SK-N-SH (cell line): Measurements from ENCODE around the gene TMEM63C. TPM values are rescaled to one million over a fixed set of nuclear protein-coding genes. Genes with fewer than 3 reads are reported as not detected.

Source experiments
- CTCF ChIA-PET: fragments of 300-600, 350-600 bp; formaldehyde crosslinking; extraction: SDS; loops from one replicate; lab custom pipeline; 2021; lab: Yijun Ruan, JAX
- POLR2A ChIA-PET: fragments of 350-600 bp; sonication (Branson Sonifier 250); formaldehyde crosslinking; extraction: SDS; loops from one replicate; lab custom pipeline; 2020; ENCODE audit warnings: antibody characterized with exemption, inconsistent platforms; lab: Yijun Ruan, JAX
- DNase-seq: peaks from one replicate; pipeline ENCODE4 v3.0.0; 2012
- H2AFZ ChIP-seq: fragments of 200-600 bp; sonication (generic); 2 replicates; pipeline ENCODE4 v1.8.1; 2016; ENCODE audit warnings: antibody characterized with exemption, mild to moderate bottlenecking, low read depth
- H3F3A ChIP-seq: fragments of 200-600 bp; sonication (generic); replicated peaks from 2 replicates; pipeline ENCODE3; 2016; ENCODE audit warnings: antibody characterized with exemption, mild to moderate bottlenecking; ENCODE audit not compliant: insufficient read depth
- H3K27ac ChIP-seq, 2 experiments: fragments of 200-500 bp in 1 of 2; fragments of 200-600 bp in 1 of 2; sonication (Bioruptor generic) in 1 of 2; sonication (generic), shearing (Covaris generic) in 1 of 2; 2 replicates each; pipeline versions ENCODE4 v1.5.1 to v1.6.1; 2014 to 2016; ENCODE audit warnings: low read depth in 2 of 2, inconsistent platforms in 1 of 2, low read length in 1 of 2, mild to moderate bottlenecking in 1 of 2, mixed read lengths in 1 of 2
- H3K27me3 ChIP-seq: fragments of 200-600 bp; sonication (generic), shearing (Covaris generic); 2 replicates; pipeline ENCODE4 v1.6.1; 2016; ENCODE audit warnings: mixed run types; ENCODE audit not compliant: insufficient read depth
- H3K36me3 ChIP-seq, 2 experiments: fragments of 200-500 bp in 1 of 2; fragments of 200-600 bp in 1 of 2; sonication (Bioruptor generic) in 1 of 2; sonication (generic) in 1 of 2; replicated peaks in 1 of 2; 2 replicates each; pipeline versions ENCODE3 to v1.5.1; 2014 to 2016; ENCODE audit warnings: low read length in 1 of 2, mild to moderate bottlenecking in 1 of 2; ENCODE audit not compliant: insufficient read depth in 2 of 2, control insufficient read depth in 1 of 2
- H3K4me1 ChIP-seq, 2 experiments: fragments of 200-500 bp in 1 of 2; fragments of 200-600 bp in 1 of 2; sonication (Bioruptor generic) in 1 of 2; sonication (generic), shearing (Covaris generic) in 1 of 2; 2 replicates each; pipeline versions ENCODE4 v1.5.1 to v1.6.1; 2014 to 2016; ENCODE audit warnings: low read depth in 1 of 2, low read length in 1 of 2, mixed run types in 1 of 2; ENCODE audit not compliant: insufficient read depth in 2 of 2, control insufficient read depth in 1 of 2
- H3K4me2 ChIP-seq: fragments of 200-600 bp; sonication (generic), shearing (Covaris generic); 2 replicates; pipeline ENCODE4 v1.6.1; 2017; ENCODE audit warnings: mixed run types
- H3K4me3 ChIP-seq, 2 experiments: fragments of 200-500 bp in 1 of 2; fragments of 200-600 bp in 1 of 2; sonication (Bioruptor generic) in 1 of 2; sonication (generic), shearing (Covaris generic) in 1 of 2; 2 replicates each; pipeline versions ENCODE4 v1.5.1 to v1.8.1; 2014 to 2016; ENCODE audit warnings: low read depth in 2 of 2, inconsistent platforms in 1 of 2, low read length in 1 of 2, mild to moderate bottlenecking in 1 of 2, mixed read lengths in 1 of 2, moderate library complexity in 1 of 2
- H3K79me2 ChIP-seq: fragments of 200-600 bp; sonication (generic); 2 replicates; pipeline ENCODE4 v1.8.1; 2017; ENCODE audit warnings: mild to moderate bottlenecking; ENCODE audit not compliant: insufficient read depth
- H3K9ac ChIP-seq: fragments of 200-600 bp; sonication (generic); 2 replicates; pipeline ENCODE4 v1.6.1; 2017; ENCODE audit warnings: mixed run types
- H3K9me2 ChIP-seq: fragments of 200-600 bp; sonication (generic); 2 replicates; pipeline ENCODE4 v1.6.1; 2017; ENCODE audit warnings: mixed run types
- H3K9me3 ChIP-seq: fragments of 200-600 bp; sonication (generic); 2 replicates; pipeline ENCODE4 v1.6.1; 2017; ENCODE audit warnings: mixed run types, mild to moderate bottlenecking, moderate library complexity
- H4K20me1 ChIP-seq: fragments of 200-600 bp; sonication (generic); 2 replicates; pipeline ENCODE4 v1.6.1; 2017; ENCODE audit warnings: mild to moderate bottlenecking, mixed run types; ENCODE audit not compliant: insufficient read depth
- CHD2 ChIP-seq: fragments of 150-350 bp; IDR thresholded peaks from 2 replicates; pipeline ENCODE4 v1.6.1; 2018; ENCODE audit warnings: low read length; ENCODE audit not compliant: partially characterized antibody
- CTCF ChIP-seq: fragments of 200-600 bp; sonication (generic); IDR thresholded peaks from 2 replicates; pipeline ENCODE4 v1.6.1; 2017; ENCODE audit warnings: antibody characterized with exemption, mild to moderate bottlenecking, moderate library complexity
- ELF1 ChIP-seq: IDR thresholded peaks from 2 replicates; pipeline ENCODE4 v1.4.0; 2012
- EZH2phosphoT487 ChIP-seq: fragments of 200-600 bp; sonication (generic); IDR thresholded peaks from 2 replicates; pipeline ENCODE4 v1.6.1; 2017; ENCODE audit warnings: low read depth, mixed run types, mild to moderate bottlenecking, antibody characterized with exemption, moderate library complexity, borderline replicate concordance
- FOXM1 ChIP-seq: IDR thresholded peaks from 2 replicates; pipeline ENCODE4 v1.4.0; 2012; ENCODE audit warnings: low read depth, mild to moderate bottlenecking
- GATA2 ChIP-seq: sonication (generic); formaldehyde crosslinking; IDR thresholded peaks from 2 replicates; pipeline ENCODE4 v1.5.0; 2020; ENCODE audit warnings: mild to moderate bottlenecking, missing genetic modification reagents
- IRF3 ChIP-seq: fragments of 150-350 bp; IDR thresholded peaks from 2 replicates; pipeline ENCODE4 v1.6.1; 2016; ENCODE audit warnings: mild to moderate bottlenecking, low read depth, low read length
- MXI1 ChIP-seq: IDR thresholded peaks from 2 replicates; pipeline ENCODE4 v1.6.1; 2012; ENCODE audit warnings: mild to moderate bottlenecking, low read depth, low read length, improper control_type of control experiment
- NRF1 ChIP-seq: IDR thresholded peaks from 2 replicates; pipeline ENCODE4 v1.6.1; 2012; ENCODE audit warnings: low read depth, mild to moderate bottlenecking, low read length
- RCOR1 ChIP-seq: fragments of 150-350 bp; IDR thresholded peaks from 2 replicates; pipeline ENCODE4 v1.6.1; 2017; ENCODE audit warnings: antibody characterized with exemption, low read length
- REST ChIP-seq: IDR thresholded peaks from 2 replicates; pipeline ENCODE4 v1.6.1; 2012; ENCODE audit warnings: mild to moderate bottlenecking, low read depth, low read length, moderate library complexity
- SIN3A ChIP-seq: IDR thresholded peaks from 2 replicates; pipeline ENCODE4 v1.6.1; 2012; ENCODE audit warnings: low read depth, mild to moderate bottlenecking, low read length, moderate library complexity, borderline replicate concordance
- SMC3 ChIP-seq: IDR thresholded peaks from 2 replicates; pipeline ENCODE4 v1.6.1; 2012; ENCODE audit warnings: low read depth, low read length, improper control_type of control experiment
- TCF12 ChIP-seq: IDR thresholded peaks from 2 replicates; pipeline ENCODE4 v1.4.0; 2012
- TEAD4 ChIP-seq: IDR thresholded peaks from 2 replicates; pipeline ENCODE4 v1.4.0; 2012; ENCODE audit warnings: mild to moderate bottlenecking, borderline replicate concordance; ENCODE audit not compliant: insufficient read depth
- USF1 ChIP-seq: IDR thresholded peaks from 2 replicates; pipeline ENCODE4 v1.4.0; 2012; ENCODE audit warnings: low read depth, borderline replicate concordance
- USF2 ChIP-seq: fragments of 150-350 bp; IDR thresholded peaks from 2 replicates; pipeline ENCODE4 v1.6.1; 2017; ENCODE audit warnings: antibody characterized with exemption, low read length, low read depth, borderline replicate concordance
- ZBTB33 ChIP-seq: IDR thresholded peaks from 2 replicates; pipeline ENCODE4 v1.4.0; 2012; ENCODE audit warnings: low read depth, borderline replicate concordance
- WGBS: methylation state at CpG from one replicate; pipeline ENCODE4 v1.1.6; 2017; ENCODE audit warnings: low lambda C conversion rate; 5-methylcytosine and 5-hydroxymethylcytosine counted together
- polyA plus RNA-seq, 3 experiments: library from polyadenylated mRNA; depleted of rRNA; stranded (reverse); fragments of >200 nt; gene quantifications; 2 replicates each; pipeline ENCODE4 v1.2.3, GENCODE V29; 2012

Gene TMEM63C
- polyA plus RNA-seq, 1 of the 3 experiments (the other 2 are of a cell fraction) = 0.25 TPM

GRCh38 chr14:77284066-77284465 lies 102.5 kb downstream of the TMEM63C start:
- Histone ChIP-seq H3K9me2 (no peaks in the 10 kb centered on the region), H3K79me2 (no peaks in the 10 kb centered on the region), H3K4me2 (no peak overlapping the region), H3K9me3 (no peaks in the 10 kb centered on the region), H3K36me3 (peaks cover 15 to 77% of the 10 kb centered on the region in 2 experiments), H3K27me3 (no peaks in the 10 kb centered on the region), H3K4me3 (no peak overlapping the region), H4K20me1 (no peaks in the 10 kb centered on the region), H2AFZ (no peak overlapping the region), H3K9ac (no peak overlapping the region), H3F3A (no peaks in the 10 kb centered on the region), H3K4me1 (no peaks in the 10 kb centered on the region), H3K27ac (no peak overlapping the region)
- 76% methylated on average over 4 of the region's 4 CpGs for WGBS
- DNase-seq = no peak
- TF ChIP-seq IRF3 (no peak), RCOR1 (no peak), ELF1 (no peak), CTCF (no peak), TEAD4 (no peak), TCF12 (no peak), EZH2phosphoT487 (no peak), CHD2 (no peak), SIN3A (no peak), REST (no peak), SMC3 (no peak), GATA2 (no peak), ZBTB33 (no peak), FOXM1 (no peak), MXI1 (no peak), USF2 (no peak), USF1 (no peak), NRF1 (no peak)
- ChIA-PET CTCF (interaction anchor here (0.8 to 3.6 kb wide), 3 partner anchors 9 to 132 kb away, joined by 3 to 15 read pairs (median 11); no protein-coding TSS in a partner anchor), POLR2A (no interaction called here)
